A673 (cell line): ENCODE results near the gene TEX14. TPM values are rescaled to one million over a fixed set of nuclear protein-coding genes. Genes with fewer than 3 reads are reported as not detected.

ENCODE experiments used
- BruUV-seq: library from RNA; stranded (reverse); fragments of 400-500 nt; replicated peaks from 2 replicates; lab custom pipeline; 2021; lab: Mats Ljungman, UMichigan
- CTCF ChIA-PET: fragments of 300-600 bp; sonication (Branson Sonifier 250); formaldehyde crosslinking; loops from one replicate; lab custom pipeline; 2022; ENCODE audit warnings: antibody characterized with exemption; lab: Charles Lee
- POLR2A ChIA-PET: fragments of 300-600 bp; sonication (Branson Sonifier 250); formaldehyde crosslinking; loops from one replicate; lab custom pipeline; 2022; ENCODE audit warnings: antibody characterized with exemption; ENCODE audit not compliant: low non-redundant PET; lab: Charles Lee
- DNase-seq: peaks from one replicate; pipeline ENCODE4 v3.0.0-alpha.2; 2015; ENCODE audit warnings: low spot score
- H3K27ac ChIP-seq: fragments of 200-600 bp; sonication (generic); 2 replicates; pipeline ENCODE4 v1.5.1; 2016; ENCODE audit warnings: mixed run types, low read depth, mild to moderate bottlenecking, mixed read lengths, antibody characterized with exemption, low read length; ENCODE audit not compliant: poor library complexity, severe bottlenecking
- H3K27me3 ChIP-seq: fragments of 200-600 bp; sonication (generic); replicated peaks from 2 replicates; pipeline ENCODE4 v1.6.1; 2017; ENCODE audit warnings: mixed run types, low read depth, mild to moderate bottlenecking, mixed read lengths, antibody characterized with exemption, low read length; ENCODE audit not compliant: insufficient read depth, poor library complexity
- H3K36me3 ChIP-seq: fragments of 200-600 bp; sonication (generic); 2 replicates; pipeline ENCODE4 v1.6.1; 2016; ENCODE audit warnings: mixed run types, mild to moderate bottlenecking, mixed read lengths, antibody characterized with exemption, low read length; ENCODE audit not compliant: insufficient read depth, poor library complexity, severe bottlenecking
- H3K4me1 ChIP-seq: fragments of 200-600 bp; sonication (generic); 2 replicates; pipeline ENCODE4 v1.6.1; 2017; ENCODE audit warnings: mixed run types, mild to moderate bottlenecking, mixed read lengths, antibody characterized with exemption, low read length; ENCODE audit not compliant: insufficient read depth, poor library complexity, severe bottlenecking
- H3K4me3 ChIP-seq: fragments of 200-600 bp; sonication (generic); 2 replicates; pipeline ENCODE4 v1.5.1; 2016; ENCODE audit warnings: low read depth, mixed run types, mild to moderate bottlenecking, mixed read lengths, low read length; ENCODE audit not compliant: poor library complexity, severe bottlenecking
- H3K9me3 ChIP-seq: fragments of 200-600 bp; sonication (generic); 2 replicates; pipeline ENCODE4 v1.6.1; 2016; ENCODE audit warnings: mixed run types, low read depth, mild to moderate bottlenecking, mixed read lengths, antibody characterized with exemption, low read length; ENCODE audit not compliant: poor library complexity, severe bottlenecking
- EZH2 ChIP-seq: fragments of 200-600 bp; sonication (generic); IDR thresholded peaks from 2 replicates; pipeline ENCODE4 v1.6.1; 2017; ENCODE audit warnings: borderline replicate concordance, low read depth, mild to moderate bottlenecking, mixed read lengths, antibody characterized with exemption, low read length; ENCODE audit not compliant: poor library complexity, severe bottlenecking
- intact Hi-C: fragments of 100-400 bp; cut with micrococcal nuclease; formaldehyde crosslinking; loops from one replicate; pipeline ENCODE4 v1.10.0; 2022; ENCODE audit not compliant: unreplicated experiment
- total RNA-seq: library from RNA; stranded (reverse); gene quantifications from 2 replicates; pipeline ENCODE4 v1.2.3, GENCODE V29; 2021
- TF ChIP-seq, protein P1 (sequence below): fragments of 300-800, 200-600 bp; sonication (generic); conservative IDR thresholded peaks from 2 replicates; pipeline ENCODE4 v1.5.1; 2017; ENCODE audit warnings: low read depth, mild to moderate bottlenecking, antibody characterized with exemption, low read length, moderate library complexity, mixed read lengths

Gene TEX14
- total RNA-seq, 1 experiment from 2014 or later: 0.26 TPM

DNA sequence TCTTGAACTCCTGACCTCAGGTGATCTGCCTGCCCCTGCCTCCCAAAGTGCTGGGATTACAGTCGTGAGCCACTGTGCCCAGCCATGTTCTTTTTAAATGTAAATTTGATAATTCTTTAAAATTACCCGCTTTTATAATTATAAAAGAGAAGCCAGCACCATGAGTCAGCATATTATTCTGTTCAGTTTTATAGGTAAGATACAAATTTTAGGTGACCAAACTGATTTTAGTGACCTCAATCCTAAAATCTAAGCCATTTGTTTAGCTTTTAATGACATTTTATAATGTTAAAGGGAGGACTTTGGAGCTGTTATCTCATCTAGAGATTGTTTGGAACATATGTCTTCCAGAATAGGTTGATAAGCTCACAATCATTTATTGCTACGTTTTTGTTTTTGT is 43.0 kb upstream of the TEX14 start:
- ChIA-PET CTCF (no interaction called here), POLR2A (no interaction called here)
- H3K9me3 ChIP-seq: no peaks in the 10 kb centered on the region
- H3K36me3 ChIP-seq: peaks cover 5% of the 10 kb centered on the region
- intact Hi-C loops: no loop called here
- no TSS peak for BruUV-seq
- no peak for TF ChIP-seq EZH2
- TF ChIP-seq, protein P1, sequence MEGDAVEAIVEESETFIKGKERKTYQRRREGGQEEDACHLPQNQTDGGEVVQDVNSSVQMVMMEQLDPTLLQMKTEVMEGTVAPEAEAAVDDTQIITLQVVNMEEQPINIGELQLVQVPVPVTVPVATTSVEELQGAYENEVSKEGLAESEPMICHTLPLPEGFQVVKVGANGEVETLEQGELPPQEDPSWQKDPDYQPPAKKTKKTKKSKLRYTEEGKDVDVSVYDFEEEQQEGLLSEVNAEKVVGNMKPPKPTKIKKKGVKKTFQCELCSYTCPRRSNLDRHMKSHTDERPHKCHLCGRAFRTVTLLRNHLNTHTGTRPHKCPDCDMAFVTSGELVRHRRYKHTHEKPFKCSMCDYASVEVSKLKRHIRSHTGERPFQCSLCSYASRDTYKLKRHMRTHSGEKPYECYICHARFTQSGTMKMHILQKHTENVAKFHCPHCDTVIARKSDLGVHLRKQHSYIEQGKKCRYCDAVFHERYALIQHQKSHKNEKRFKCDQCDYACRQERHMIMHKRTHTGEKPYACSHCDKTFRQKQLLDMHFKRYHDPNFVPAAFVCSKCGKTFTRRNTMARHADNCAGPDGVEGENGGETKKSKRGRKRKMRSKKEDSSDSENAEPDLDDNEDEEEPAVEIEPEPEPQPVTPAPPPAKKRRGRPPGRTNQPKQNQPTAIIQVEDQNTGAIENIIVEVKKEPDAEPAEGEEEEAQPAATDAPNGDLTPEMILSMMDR: no peak
- H3K4me1 ChIP-seq: no peaks in the 10 kb centered on the region
- H3K27me3 ChIP-seq: no peaks in the 10 kb centered on the region
- no peak for DNase-seq
- no peak overlapping the region for H3K27ac ChIP-seq
- no peak overlapping the region for H3K4me3 ChIP-seq

DNA sequence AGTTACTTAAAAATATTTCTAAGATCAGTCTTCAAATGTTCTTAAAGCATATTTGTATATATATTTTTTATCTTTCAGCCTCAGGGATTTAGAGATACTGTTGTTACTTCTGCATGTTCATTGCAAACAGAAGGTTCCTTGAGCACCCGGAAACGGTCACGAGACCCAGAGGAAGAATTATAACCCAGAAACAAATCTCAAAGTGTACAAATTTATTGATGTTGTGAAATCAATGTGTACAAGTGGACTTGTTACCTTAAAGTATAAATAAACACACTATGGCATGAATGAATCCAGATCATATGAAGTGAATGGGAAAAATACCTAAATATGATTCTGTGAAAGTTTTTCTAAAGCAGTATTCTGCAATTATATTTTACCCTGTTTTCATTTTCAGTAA is 42.2 kb upstream of the TEX14 start:
- POLR2A ChIA-PET: no interaction called here
- intact Hi-C loops: no loop called here
- no peak for DNase-seq

DNA sequence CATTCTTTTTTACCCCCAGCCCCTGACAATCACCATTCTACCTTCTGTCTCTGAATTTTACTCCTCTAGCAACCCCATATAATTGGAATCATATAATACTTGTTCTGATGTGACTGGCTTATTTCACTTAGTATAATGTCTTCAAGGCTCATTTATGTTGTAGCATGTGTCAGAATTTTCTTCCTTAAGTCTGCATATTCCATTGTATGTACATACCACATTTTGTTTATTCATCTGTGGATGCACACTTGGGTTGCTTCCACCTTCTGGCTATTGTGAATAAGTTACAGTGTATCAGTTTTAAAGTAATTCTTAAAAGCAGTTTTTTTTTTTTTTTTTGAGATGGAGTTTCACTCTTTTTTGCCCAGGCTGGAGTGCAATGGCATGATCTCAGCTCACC is 39.1 kb upstream of the TEX14 start:
- BruUV-seq: no TSS peak
- peaks cover 5% of the 10 kb centered on the region for H3K36me3 ChIP-seq
- H3K27ac ChIP-seq: no peak overlapping the region
- DNase-seq: no peak
- POLR2A ChIA-PET: no interaction called here
- TF ChIP-seq, protein P1: no peak
- no peak for TF ChIP-seq EZH2
- no peaks in the 10 kb centered on the region for H3K27me3 ChIP-seq
- no peaks in the 10 kb centered on the region for H3K4me1 ChIP-seq
- no peaks in the 10 kb centered on the region for H3K9me3 ChIP-seq
- intact Hi-C loops: no loop called here
- H3K4me3 ChIP-seq: no peak overlapping the region
- CTCF ChIA-PET: no interaction called here

More for the DNA sequence above, 42.2 kb upstream of the TEX14 start:
- Histone ChIP-seq H3K27me3 (no peaks in the 10 kb centered on the region), H3K4me1 (no peaks in the 10 kb centered on the region), H3K4me3 (no peak overlapping the region), H3K27ac (no peak overlapping the region), H3K36me3 (peaks cover 5% of the 10 kb centered on the region), H3K9me3 (no peaks in the 10 kb centered on the region)
- TF ChIP-seq, protein P1: no peak
- no peak for TF ChIP-seq EZH2
- no TSS peak for BruUV-seq
- CTCF ChIA-PET: no interaction called here
